ENCODE measurements around the gene NPTN. TPM values are rescaled to one million over a fixed set of nuclear protein-coding genes. Genes with fewer than 3 reads are reported as not detected.
A peak's percentile ranks its signal among the peaks of the same experiment; 100 is the strongest.

Gene NPTN
- 10 to 100 TPM; 25.4 to 49.9 (median 35.4) TPM for total RNA-seq
- long read RNA-seq, partial matches to known transcripts, result 1 of 2 reads
- long read RNA-seq, other reads (novel, unspliced or antisense), result 1 of 2 reads

DNA sequence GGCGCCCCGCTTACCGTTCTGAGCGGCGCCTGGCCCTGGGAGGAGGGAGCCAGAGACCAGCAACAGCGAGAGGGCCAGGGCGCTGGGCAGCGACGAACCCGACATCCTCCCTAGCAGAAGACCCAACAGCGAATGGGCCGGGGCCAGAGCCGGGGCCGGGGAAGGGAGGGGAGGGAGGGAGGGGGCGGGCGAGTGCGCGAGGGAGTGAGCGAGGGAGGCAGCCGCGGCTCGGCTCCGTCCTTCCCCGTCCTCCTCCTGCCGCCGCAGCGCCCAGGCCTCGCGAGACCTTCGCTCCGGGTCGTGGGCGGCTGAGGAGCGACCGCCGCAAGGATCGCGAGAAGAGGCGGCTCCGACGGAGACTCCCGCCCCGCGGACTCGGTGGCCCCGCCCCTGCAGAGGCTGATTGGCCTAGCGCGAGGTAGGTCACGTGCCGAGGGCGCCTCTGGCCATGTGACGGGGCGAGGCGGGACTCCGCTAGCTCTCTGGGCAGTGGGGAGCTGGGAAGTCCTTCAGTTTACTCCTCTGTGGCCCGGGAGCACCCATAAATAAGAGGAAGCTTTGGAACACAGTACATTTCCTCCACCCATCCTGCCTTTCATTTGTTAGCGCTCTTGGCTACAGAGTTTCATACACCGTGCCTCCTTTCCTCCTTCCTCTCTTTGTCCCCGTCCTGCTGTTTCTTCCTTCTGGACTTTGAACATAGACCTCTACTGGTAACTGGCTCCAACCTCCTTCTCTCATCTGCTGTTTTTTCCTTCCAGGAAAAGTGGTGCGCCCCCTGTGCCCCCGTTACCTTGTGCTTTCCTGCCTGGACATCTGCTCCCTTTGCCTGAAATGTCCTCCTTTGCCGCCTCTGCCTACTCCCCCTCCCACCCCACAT is at the start of gene NPTN:
Gene NPTN (minus strand): TSS at position 279 of the 880 bp plus-strand sequence. CDS start 174 bp downstream, at position 105.
- peak; percentile 91 to 96 (median 96) for ATAC-seq
- WGBS (ENCODE audit: insufficient coverage, low coverage, low lambda C conversion rate, missing lambda C conversion rate), result 7% methylated on average over 10 of the region's 62 CpGs

DNA sequence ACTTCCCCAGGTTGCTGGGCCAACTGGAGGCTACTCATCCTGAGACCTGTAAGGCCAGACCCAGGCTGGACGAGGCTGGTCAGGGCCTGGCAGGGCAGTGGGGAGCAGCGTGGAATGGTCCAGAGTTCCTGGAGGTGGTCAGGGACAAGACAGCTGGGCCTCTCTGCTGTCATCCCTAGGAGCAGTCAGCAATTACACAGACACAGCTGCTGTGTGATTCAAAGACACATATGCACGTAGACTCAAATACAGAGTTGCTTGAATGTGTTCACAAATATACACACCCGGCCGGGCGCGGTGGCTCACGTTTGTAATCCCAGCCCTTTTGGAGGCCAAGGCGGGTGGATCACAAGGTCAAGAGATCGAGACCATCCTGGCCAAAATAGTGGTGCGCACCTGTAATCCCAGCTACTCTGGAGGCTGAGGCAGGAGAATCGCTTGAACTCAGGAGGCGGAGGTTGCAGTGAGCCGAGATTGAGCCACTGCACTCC is 49.5 kb upstream of the NPTN start:
- intact Hi-C loops (cut with DNase I), result no loop called here
- 76% methylated on average over 6 of the region's 14 CpGs for WGBS (ENCODE audit: insufficient coverage, low coverage, low lambda C conversion rate, missing lambda C conversion rate)
- DNase-seq, result no peak
- Histone ChIP-seq H3K4me1 (peaks cover 0 to 7% (median 0%) of the 10 kb centered on the region in 4 donors), H3K36me3 (no peaks in the 10 kb centered on the region), H3K27me3 (no peaks in the 10 kb centered on the region), H3K4me3 (no peak overlapping the region), H3K9me3 (no peaks in the 10 kb centered on the region), H3K27ac (no peak overlapping the region)
- no peak for ATAC-seq
- TF ChIP-seq, protein P1, sequence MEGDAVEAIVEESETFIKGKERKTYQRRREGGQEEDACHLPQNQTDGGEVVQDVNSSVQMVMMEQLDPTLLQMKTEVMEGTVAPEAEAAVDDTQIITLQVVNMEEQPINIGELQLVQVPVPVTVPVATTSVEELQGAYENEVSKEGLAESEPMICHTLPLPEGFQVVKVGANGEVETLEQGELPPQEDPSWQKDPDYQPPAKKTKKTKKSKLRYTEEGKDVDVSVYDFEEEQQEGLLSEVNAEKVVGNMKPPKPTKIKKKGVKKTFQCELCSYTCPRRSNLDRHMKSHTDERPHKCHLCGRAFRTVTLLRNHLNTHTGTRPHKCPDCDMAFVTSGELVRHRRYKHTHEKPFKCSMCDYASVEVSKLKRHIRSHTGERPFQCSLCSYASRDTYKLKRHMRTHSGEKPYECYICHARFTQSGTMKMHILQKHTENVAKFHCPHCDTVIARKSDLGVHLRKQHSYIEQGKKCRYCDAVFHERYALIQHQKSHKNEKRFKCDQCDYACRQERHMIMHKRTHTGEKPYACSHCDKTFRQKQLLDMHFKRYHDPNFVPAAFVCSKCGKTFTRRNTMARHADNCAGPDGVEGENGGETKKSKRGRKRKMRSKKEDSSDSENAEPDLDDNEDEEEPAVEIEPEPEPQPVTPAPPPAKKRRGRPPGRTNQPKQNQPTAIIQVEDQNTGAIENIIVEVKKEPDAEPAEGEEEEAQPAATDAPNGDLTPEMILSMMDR (IDR thresholded peaks at IDR 0.05), result no peak
- TF ChIP-seq POLR2A (IDR thresholded peaks at IDR 0.05), result no peak

More for the DNA sequence above, at the start of gene NPTN:
- TF ChIP-seq, protein P1 (IDR thresholded peaks at IDR 0.05), result no peak
- TF ChIP-seq POLR2A (IDR thresholded peaks at IDR 0.05), result peak; percentile 84
- H3K36me3 ChIP-seq, result no peaks in the 10 kb centered on the region
- H3K9me3 ChIP-seq, result no peaks in the 10 kb centered on the region
- peak; percentile 99 to 100 (median 100) for DNase-seq
- intact Hi-C loops (cut with DNase I), result no loop called here
- H3K4me3 ChIP-seq, result peak within 1 kb of the TSS; percentile 83 to 86 (median 85)
- peak within 1 kb of the TSS; percentile 84 to 94 (median 87) for H3K27ac ChIP-seq
- peaks cover 0 to 37% (median 14%) of the 10 kb centered on the region in 4 donors for H3K4me1 ChIP-seq
- no peaks in the 10 kb centered on the region for H3K27me3 ChIP-seq

DNA sequence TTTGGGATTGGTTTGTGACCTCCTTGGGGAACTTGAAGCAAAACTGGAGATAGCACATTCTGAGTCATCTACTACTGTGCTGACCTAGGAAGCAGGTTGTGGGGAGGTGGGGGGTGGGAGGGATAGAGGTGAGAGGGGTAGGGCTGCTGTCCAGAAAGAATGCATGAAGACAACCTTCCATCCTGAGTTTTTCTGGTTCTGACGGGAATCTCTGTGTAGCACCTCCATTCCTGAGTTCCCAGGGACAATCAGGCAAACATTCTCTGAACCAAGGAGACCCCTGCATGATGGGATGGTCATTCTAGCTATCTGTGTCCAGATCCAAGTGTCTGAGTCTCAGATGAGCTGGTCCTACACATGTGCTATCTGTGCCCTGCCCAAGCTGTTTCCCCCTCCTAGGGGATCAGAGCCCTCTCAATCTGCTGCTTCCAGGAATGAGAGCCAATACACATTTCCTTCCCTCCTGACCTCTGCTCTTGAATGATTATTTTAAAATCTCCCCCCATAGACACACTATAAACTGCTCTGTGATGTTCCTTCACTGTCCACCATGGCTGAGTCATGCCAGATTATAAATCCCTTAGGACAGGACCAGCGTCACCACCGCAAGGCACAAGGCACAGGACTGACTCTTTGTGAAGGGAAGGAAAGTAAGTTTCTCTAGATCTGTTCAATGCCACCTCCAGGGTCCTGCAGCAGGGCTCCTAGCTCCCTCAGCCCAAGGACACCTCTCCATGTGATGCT is 48.8 kb upstream of the NPTN start:
- Histone ChIP-seq H3K9me3 (no peaks in the 10 kb centered on the region), H3K4me1 (peaks cover 0 to 7% (median 0%) of the 10 kb centered on the region in 4 donors), H3K4me3 (no peak overlapping the region), H3K27me3 (no peaks in the 10 kb centered on the region), H3K36me3 (no peaks in the 10 kb centered on the region), H3K27ac (no peak overlapping the region)
- intact Hi-C loops (cut with DNase I), result no loop called here
- DNase-seq (no peak), ATAC-seq (no peak)
- TF ChIP-seq, protein P1 (IDR thresholded peaks at IDR 0.05), result no peak
- WGBS (ENCODE audit: insufficient coverage, low coverage, low lambda C conversion rate, missing lambda C conversion rate), result 84% methylated on average over 3 of the region's 3 CpGs

DNA sequence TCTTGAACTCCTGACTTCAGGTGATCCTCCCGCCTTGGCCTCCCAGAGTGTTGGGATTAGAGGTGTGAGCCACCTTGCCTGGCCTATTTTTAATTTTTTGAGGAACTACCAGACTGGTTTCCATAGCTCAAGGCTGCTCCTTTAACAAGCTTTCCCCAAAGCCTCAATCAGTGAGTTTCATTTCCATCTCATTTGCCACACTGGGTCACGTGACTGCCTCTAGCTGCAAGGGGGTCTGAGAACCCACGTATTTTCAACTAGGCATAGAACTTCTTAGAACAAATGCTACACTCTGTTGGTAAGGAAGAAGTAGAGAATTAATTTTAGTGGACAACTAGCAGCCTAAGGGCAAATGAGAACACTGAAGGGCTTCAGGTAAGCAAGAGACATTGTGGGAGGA is 47.9 kb upstream of the NPTN start:
- intact Hi-C loops (cut with DNase I), result no loop called here
- TF ChIP-seq POLR2A (IDR thresholded peaks at IDR 0.05), result no peak
- TF ChIP-seq, protein P1 (IDR thresholded peaks at IDR 0.05), result no peak
- no peak for ATAC-seq
- no peak for DNase-seq
- H3K27me3 ChIP-seq, result no peaks in the 10 kb centered on the region
- no peak overlapping the region for H3K4me3 ChIP-seq
- 63% methylated on average over 3 of the region's 3 CpGs for WGBS (ENCODE audit: insufficient coverage, low coverage, low lambda C conversion rate, missing lambda C conversion rate)
- no peaks in the 10 kb centered on the region for H3K9me3 ChIP-seq
- H3K4me1 ChIP-seq, result peaks cover 0 to 7% (median 0%) of the 10 kb centered on the region in 4 donors
- H3K27ac ChIP-seq, result no peak overlapping the region
- H3K36me3 ChIP-seq, result no peaks in the 10 kb centered on the region
